Measurements from ENCODE around the gene EMSY. TPM values are rescaled to one million over a fixed set of nuclear protein-coding genes. Genes with fewer than 3 reads are reported as not detected.

Gene EMSY
- total and polyA plus RNA-seq, 2 of the 13 experiments (the other 11 are each of a cell fraction or from before 2014, with no cell fraction given) = 11.6 to 18.5 TPM

- TF ChIP-seq YEATS4 (CRISPR knock-in tag; IDR thresholded peaks at IDR 0.05; ENCODE audit: borderline replicate concordance) = no peak
- TF ChIP-seq, protein P1, sequence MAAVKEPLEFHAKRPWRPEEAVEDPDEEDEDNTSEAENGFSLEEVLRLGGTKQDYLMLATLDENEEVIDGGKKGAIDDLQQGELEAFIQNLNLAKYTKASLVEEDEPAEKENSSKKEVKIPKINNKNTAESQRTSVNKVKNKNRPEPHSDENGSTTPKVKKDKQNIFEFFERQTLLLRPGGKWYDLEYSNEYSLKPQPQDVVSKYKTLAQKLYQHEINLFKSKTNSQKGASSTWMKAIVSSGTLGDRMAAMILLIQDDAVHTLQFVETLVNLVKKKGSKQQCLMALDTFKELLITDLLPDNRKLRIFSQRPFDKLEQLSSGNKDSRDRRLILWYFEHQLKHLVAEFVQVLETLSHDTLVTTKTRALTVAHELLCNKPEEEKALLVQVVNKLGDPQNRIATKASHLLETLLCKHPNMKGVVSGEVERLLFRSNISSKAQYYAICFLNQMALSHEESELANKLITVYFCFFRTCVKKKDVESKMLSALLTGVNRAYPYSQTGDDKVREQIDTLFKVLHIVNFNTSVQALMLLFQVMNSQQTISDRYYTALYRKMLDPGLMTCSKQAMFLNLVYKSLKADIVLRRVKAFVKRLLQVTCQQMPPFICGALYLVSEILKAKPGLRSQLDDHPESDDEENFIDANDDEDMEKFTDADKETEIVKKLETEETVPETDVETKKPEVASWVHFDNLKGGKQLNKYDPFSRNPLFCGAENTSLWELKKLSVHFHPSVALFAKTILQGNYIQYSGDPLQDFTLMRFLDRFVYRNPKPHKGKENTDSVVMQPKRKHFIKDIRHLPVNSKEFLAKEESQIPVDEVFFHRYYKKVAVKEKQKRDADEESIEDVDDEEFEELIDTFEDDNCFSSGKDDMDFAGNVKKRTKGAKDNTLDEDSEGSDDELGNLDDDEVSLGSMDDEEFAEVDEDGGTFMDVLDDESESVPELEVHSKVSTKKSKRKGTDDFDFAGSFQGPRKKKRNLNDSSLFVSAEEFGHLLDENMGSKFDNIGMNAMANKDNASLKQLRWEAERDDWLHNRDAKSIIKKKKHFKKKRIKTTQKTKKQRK (IDR thresholded peaks at IDR 0.05; ENCODE audit: low read length) = no peak
- TF ChIP-seq ZNF567 (CRISPR knock-in tag; IDR thresholded peaks at IDR 0.05; ENCODE audit: borderline replicate concordance) = no peak
- TF ChIP-seq ZNF484 (CRISPR knock-in tag; IDR thresholded peaks at IDR 0.05; ENCODE audit: borderline replicate concordance, low read depth) = no peak
- no peak for TF ChIP-seq ZNF543 (CRISPR knock-in tag; IDR thresholded peaks at IDR 0.05)
- TF ChIP-seq ZFYVE20 (CRISPR knock-in tag; IDR thresholded peaks at IDR 0.05; ENCODE audit: borderline replicate concordance, low read depth) = no peak
- no peak for TF ChIP-seq CC2D1A (CRISPR knock-in tag; IDR thresholded peaks at IDR 0.05)
- no peak for TF ChIP-seq TEAD3 (CRISPR knock-in tag; optimal IDR thresholded peaks at IDR 0.05; ENCODE audit: borderline replicate concordance)
- DNase-seq (ENCODE audit: low spot score) = no peak
- Histone ChIP-seq H3K27ac (ENCODE audit: extremely low read length, insufficient read depth, low read length) (no peak overlapping the region), H3K4me1 (ENCODE audit: insufficient read depth, low read length) (no peaks in the 10 kb centered on the region), H2AFZ (ENCODE audit: low read length) (no peak overlapping the region), H3K27me3 (ENCODE audit: control insufficient read depth in 1 of 2, insufficient read depth in 2 of 2, low read length in 2 of 2) (peaks cover 3 to 13% of the 10 kb centered on the region in 2 experiments; a peak in 3 of 5 replicates), H3K4me3 (replicated peaks in 1 of 3; ENCODE audit: insufficient read depth in 1 of 3, low read depth in 2 of 3, low read length in 3 of 3) (no peak overlapping the region), H3K79me2 (ENCODE audit: insufficient read depth, low read length) (no peaks in the 10 kb centered on the region), H3K4me2 (ENCODE audit: low read depth, low read length) (no peak overlapping the region), H3K36me3 (replicated peaks in 1 of 2; ENCODE audit: control insufficient read depth in 1 of 2, insufficient read depth in 2 of 2, low read length in 2 of 2) (no peaks in the 10 kb centered on the region), H3K9me3 (ENCODE audit: low read length) (no peaks in the 10 kb centered on the region), H3K9ac (ENCODE audit: insufficient read depth, low read depth, low read length) (no peak overlapping the region), H4K20me1 (ENCODE audit: insufficient read depth, low read length) (no peaks in the 10 kb centered on the region)
- in situ Hi-C loops (cut with HindIII; ENCODE audit: extremely low pct_ligation_motif_present, low pct_unique_long_range_greater_than_20kb) = no loop called here
- intact Hi-C loops (cut with micrococcal nuclease; ENCODE audit: unreplicated experiment) = loop anchor here (5.0 kb wide), 1 partner anchor 86 kb away; no protein-coding TSS in a partner anchor
- ChIA-PET CTCF (ENCODE audit: low intra/inter-chr PET ratio, low total read pairs) (no interaction called here), POLR2A (no interaction called here)
- FAIRE-seq = no peak
- 56% methylated on average over 6 of the region's 11 CpGs for WGBS (ENCODE audit: low lambda C conversion rate)
- no TSS peak for BruUV-seq (replicated peaks)
- ATAC-seq = no peak
Measured at GRCh38 chr11:76596652-76597051, 151.8 kb downstream of the EMSY start.
